Nephron (organoid): ENCODE results near the gene PRDX6.
"Not testable (repeated sequence)": the region's sequence is repeated elsewhere in the genome, so short reads cannot be mapped to it uniquely, and the experiment has no call there.

ENCODE experiments used
- H3K27ac Mint-ChIP-seq, 3 experiments: 2 replicates each; pipeline ENCODE4 v1.8.0; 2020; ENCODE audit warnings: mixed read lengths in 3 of 3, mild to moderate bottlenecking in 2 of 3, moderate library complexity in 1 of 3
- H3K27me3 Mint-ChIP-seq: 2 replicates; pipeline ENCODE4 v1.8.0; 2021; ENCODE audit warnings: low read depth, mild to moderate bottlenecking, moderate library complexity, mixed read lengths
- H3K36me3 Mint-ChIP-seq: 2 replicates; pipeline ENCODE4 v1.8.0; 2020; ENCODE audit warnings: low read depth, mixed read lengths
- H3K4me1 Mint-ChIP-seq: 2 replicates; pipeline ENCODE4 v1.8.0; 2020; ENCODE audit warnings: mixed read lengths
- H3K4me3 Mint-ChIP-seq, 3 experiments: 2 replicates each; pipeline ENCODE4 v1.8.0; 2020; ENCODE audit warnings: mild to moderate bottlenecking in 3 of 3, mixed read lengths in 3 of 3, moderate library complexity in 2 of 3
- H3K9me3 Mint-ChIP-seq: 2 replicates; pipeline ENCODE4 v1.8.0; 2020; ENCODE audit warnings: mixed read lengths
- CTCF ChIP-seq, 3 experiments: fragments of 200-600 bp; sonication (generic); IDR thresholded peaks; one replicate each; pipeline ENCODE4 v1.5.0; 2021; ENCODE audit warnings: antibody characterized with exemption in 3 of 3; ENCODE audit not compliant: unreplicated experiment in 3 of 3

The PRDX6 gene

GRCh38 chr1:173459885-173460284, 17.2 kb upstream of the PRDX6 start:
- Mint-ChIP-seq H3K9me3 (peaks cover 28% of the 10 kb centered on the region), H3K27ac (no peak overlapping the region), H3K27me3 (no peaks in the 10 kb centered on the region), H3K36me3 (peaks cover 43% of the 10 kb centered on the region), H3K4me1 (peaks cover 14% of the 10 kb centered on the region), H3K4me3 (peak overlapping the region in 2 of 3 experiments; percentile 70 to 86)
- TF ChIP-seq CTCF (IDR thresholded peaks at IDR 0.05; ENCODE audit: unreplicated experiment in 3 of 3), result no peak

DNA sequence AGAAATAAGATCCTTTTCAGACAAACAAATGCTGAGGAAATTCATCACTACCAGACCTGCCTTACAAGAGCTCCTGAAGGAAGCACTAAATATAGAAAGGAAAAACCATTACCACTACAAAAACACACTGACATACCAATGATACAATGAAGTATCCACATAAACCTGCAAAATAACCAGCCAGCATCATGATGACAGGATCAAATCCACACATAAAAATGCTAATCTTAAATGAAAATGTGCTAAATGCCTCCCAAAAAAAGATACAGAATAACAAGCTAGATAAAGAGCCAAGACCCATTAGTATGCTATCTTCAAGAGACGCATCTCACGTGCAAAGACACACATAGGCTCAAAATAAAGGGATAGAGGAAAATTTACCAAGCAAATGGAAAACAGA, 14.5 kb upstream of the PRDX6 start:
- H3K27me3 Mint-ChIP-seq, H3K27ac Mint-ChIP-seq: not testable (repeated sequence)
- Mint-ChIP-seq H3K36me3 (peaks cover 51% of the 10 kb centered on the region), H3K4me1 (peaks cover 14% of the 10 kb centered on the region), H3K4me3 (peak overlapping the region in 2 of 3 experiments; percentile 37 to 76), H3K9me3 (peaks cover 54% of the 10 kb centered on the region)

DNA sequence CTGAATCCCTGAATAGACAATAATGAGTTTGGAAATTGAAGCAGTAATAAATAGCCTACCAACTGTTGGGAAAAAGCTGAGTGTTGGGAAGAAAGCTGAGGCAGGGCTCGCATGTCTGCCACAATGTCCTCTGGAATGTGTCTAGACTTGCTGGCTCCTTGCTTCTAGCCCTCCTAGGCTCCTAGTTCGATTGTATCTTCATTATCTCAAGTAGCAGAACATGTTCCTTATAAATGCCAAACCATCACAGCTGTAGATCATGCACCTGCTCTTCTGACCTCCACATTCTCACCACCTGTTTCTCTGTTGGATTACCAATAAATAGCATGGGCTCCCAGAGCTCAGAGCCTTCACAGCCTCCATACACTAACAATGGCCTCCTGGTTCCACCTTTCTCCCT, 12.9 kb upstream of the PRDX6 start:
- Mint-ChIP-seq H3K9me3 (peaks cover 60% of the 10 kb centered on the region), H3K27ac (peak overlapping the region; percentile 1 to 30 (median 18)), H3K4me3 (peak overlapping the region in 1 of 3 experiments; percentile 40), H3K36me3 (peaks cover 60% of the 10 kb centered on the region)
- not testable (repeated sequence) for H3K27me3 Mint-ChIP-seq, H3K4me1 Mint-ChIP-seq

DNA sequence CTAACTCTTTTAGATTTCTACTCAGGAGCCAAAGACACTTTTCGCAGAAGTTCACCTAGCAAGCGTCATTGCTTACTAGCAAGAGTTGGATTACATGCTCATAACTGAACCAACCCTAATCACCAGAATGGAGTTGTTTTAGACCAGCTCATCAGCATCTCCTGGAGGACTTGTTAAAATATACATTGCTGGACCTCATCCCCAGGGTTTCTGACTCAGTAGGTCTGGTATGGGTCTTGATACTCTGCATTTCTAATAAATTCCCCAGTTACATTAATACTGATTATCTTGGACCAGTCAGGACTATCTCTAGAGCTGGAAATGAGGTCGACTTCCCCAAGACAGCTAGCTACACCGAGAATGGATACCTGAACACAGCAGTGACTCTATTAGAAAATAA, 9.7 kb upstream of the PRDX6 start:
- Mint-ChIP-seq H3K27ac (no peak overlapping the region), H3K27me3 (no peaks in the 10 kb centered on the region), H3K4me1 (peaks cover 4% of the 10 kb centered on the region), H3K9me3 (peaks cover 71% of the 10 kb centered on the region), H3K36me3 (peaks cover 57% of the 10 kb centered on the region), H3K4me3 (no peak overlapping the region)
- no peak for TF ChIP-seq CTCF (IDR thresholded peaks at IDR 0.05; ENCODE audit: unreplicated experiment in 3 of 3)

DNA sequence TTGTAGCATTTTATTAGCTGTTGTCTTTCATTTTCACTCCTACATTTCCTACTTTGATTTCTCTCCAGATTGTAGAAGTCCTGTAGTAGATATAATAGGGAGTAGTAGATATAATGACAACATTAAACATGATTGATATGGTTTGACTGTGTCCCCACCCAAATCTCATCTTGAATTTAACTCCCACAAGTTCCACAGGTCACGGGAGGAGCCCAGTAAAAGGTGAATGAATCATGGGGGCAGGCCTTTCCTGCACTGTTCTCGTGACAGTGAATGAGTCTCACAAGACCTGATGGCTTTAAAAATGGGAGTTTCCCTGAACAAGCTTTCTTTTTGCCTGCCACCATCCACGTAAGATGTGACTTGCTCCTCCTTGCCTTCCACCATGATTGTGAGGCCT, 7.5 kb upstream of the PRDX6 start:
- peaks cover 54% of the 10 kb centered on the region for H3K9me3 Mint-ChIP-seq

DNA sequence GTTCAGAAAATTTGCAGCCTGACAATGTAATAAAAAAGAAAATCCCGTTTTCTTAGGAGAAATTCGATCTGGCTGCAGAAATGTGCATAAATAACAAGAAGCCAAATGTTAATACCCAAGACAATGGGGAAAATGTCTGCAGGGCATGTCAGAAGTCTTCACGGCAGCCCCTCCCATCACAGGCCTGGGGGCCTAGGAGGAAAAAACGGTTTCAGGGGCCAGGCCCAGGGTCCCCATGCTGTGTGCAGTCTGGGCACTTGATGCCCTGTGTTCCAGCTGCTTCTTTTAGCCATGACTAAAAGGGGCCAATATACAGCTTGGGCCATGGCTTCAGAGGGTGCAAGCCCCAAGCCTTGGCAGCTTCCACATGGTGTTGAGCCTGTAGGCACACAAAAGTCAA, 6.5 kb upstream of the PRDX6 start:
- TF ChIP-seq CTCF (IDR thresholded peaks at IDR 0.05; ENCODE audit: unreplicated experiment in 3 of 3), result no peak
- H3K9me3 Mint-ChIP-seq, result peaks cover 47% of the 10 kb centered on the region
- H3K27ac Mint-ChIP-seq, result no peak overlapping the region
- peaks cover 23% of the 10 kb centered on the region for H3K4me1 Mint-ChIP-seq
- H3K36me3 Mint-ChIP-seq, result peaks cover 36% of the 10 kb centered on the region
- H3K4me3 Mint-ChIP-seq, result no peak overlapping the region
- H3K27me3 Mint-ChIP-seq, result peaks cover 4% of the 10 kb centered on the region

More for the DNA sequence above, 7.5 kb upstream of the PRDX6 start:
- Mint-ChIP-seq H3K4me3 (no peak overlapping the region), H3K27me3 (no peaks in the 10 kb centered on the region), H3K27ac (no peak overlapping the region), H3K4me1 (peaks cover 16% of the 10 kb centered on the region), H3K36me3 (peaks cover 43% of the 10 kb centered on the region)
- no peak for TF ChIP-seq CTCF (IDR thresholded peaks at IDR 0.05; ENCODE audit: unreplicated experiment in 3 of 3)

GRCh38 chr1:173473599-173474011, 3.5 kb upstream of the PRDX6 start:
- Mint-ChIP-seq H3K4me3 (peak overlapping the region; percentile 2 to 96 (median 85)), H3K36me3 (peaks cover 27% of the 10 kb centered on the region), H3K27ac (peak overlapping the region; percentile 71 to 89 (median 79)), H3K4me1 (peaks cover 37% of the 10 kb centered on the region), H3K9me3 (peaks cover 23% of the 10 kb centered on the region), H3K27me3 (peaks cover 4% of the 10 kb centered on the region)
- TF ChIP-seq CTCF (IDR thresholded peaks at IDR 0.05; ENCODE audit: unreplicated experiment in 3 of 3), result no peak
